ENCODE data around the gene NYAP2. TPM values are rescaled to one million over a fixed set of nuclear protein-coding genes. Genes with fewer than 3 reads are reported as not detected.

NYAP2 gene
- total and polyA plus RNA-seq, 7 donors = 0.03 to 0.36 TPM; not detected in 5

GRCh38 chr2:225515033-225515432 lies 115.5 kb downstream of the NYAP2 start:
- intact Hi-C loops (cut with DNase I) = no loop called here
- no peak overlapping the region for H3K27ac ChIP-seq
- no peak for TF ChIP-seq EP300 (IDR thresholded peaks at IDR 0.05)
- no peak for TF ChIP-seq POLR2A (IDR thresholded peaks at IDR 0.05)
- no peak for TF ChIP-seq POLR2AphosphoS5 (IDR thresholded peaks at IDR 0.05)
- TF ChIP-seq CTCF (IDR thresholded peaks at IDR 0.05) = no peak
- DNase-seq = no peak
- no peaks in the 10 kb centered on the region for H3K9me3 ChIP-seq
- H3K4me1 ChIP-seq = peaks cover 0 to 8% (median 0%) of the 10 kb centered on the region in 4 donors
- no peaks in the 10 kb centered on the region for H3K27me3 ChIP-seq
- no peak overlapping the region for H3K4me3 ChIP-seq
- H3K36me3 ChIP-seq = no peaks in the 10 kb centered on the region

GRCh38 chr2:225526760-225527390 lies 127.4 kb downstream of the NYAP2 start:
- H3K4me3 ChIP-seq = no peak overlapping the region
- H3K27me3 ChIP-seq = no peaks in the 10 kb centered on the region
- intact Hi-C loops (cut with DNase I) = no loop called here
- WGBS, 2 donors = 79 to 84% methylated on average over 4 of the region's 4 CpGs
- H3K4me1 ChIP-seq = no peaks in the 10 kb centered on the region
- no peak for DNase-seq
- H3K36me3 ChIP-seq = no peaks in the 10 kb centered on the region
- H3K27ac ChIP-seq = no peak overlapping the region
- no peaks in the 10 kb centered on the region for H3K9me3 ChIP-seq
- TF ChIP-seq POLR2AphosphoS5 (IDR thresholded peaks at IDR 0.05) = no peak
- no peak for TF ChIP-seq POLR2A (IDR thresholded peaks at IDR 0.05)
- TF ChIP-seq CTCF (IDR thresholded peaks at IDR 0.05) = no peak
- no peak for TF ChIP-seq EP300 (IDR thresholded peaks at IDR 0.05)

- intact Hi-C loops (cut with DNase I) = no loop called here
- TF ChIP-seq EP300 (IDR thresholded peaks at IDR 0.05) (no peak), CTCF (IDR thresholded peaks at IDR 0.05) (no peak), POLR2AphosphoS5 (IDR thresholded peaks at IDR 0.05) (no peak), POLR2A (IDR thresholded peaks at IDR 0.05) (no peak)
- no peak for DNase-seq
- Histone ChIP-seq H3K27ac (no peak overlapping the region), H3K9me3 (no peaks in the 10 kb centered on the region), H3K36me3 (no peaks in the 10 kb centered on the region), H3K27me3 (no peaks in the 10 kb centered on the region), H3K4me1 (no peaks in the 10 kb centered on the region), H3K4me3 (no peak overlapping the region)
- WGBS, 2 donors = 63 to 65% methylated on average over 3 of the region's 3 CpGs
These were observed 132.0 kb downstream of the NYAP2 start for GRCh38 chr2:225531559-225531958.

- 59 to 77% methylated on average over 1 of the region's 1 CpG for WGBS, 2 donors
- Histone ChIP-seq H3K4me3 (no peak overlapping the region), H3K36me3 (no peaks in the 10 kb centered on the region), H3K9me3 (no peaks in the 10 kb centered on the region), H3K27me3 (no peaks in the 10 kb centered on the region), H3K4me1 (no peaks in the 10 kb centered on the region), H3K27ac (no peak overlapping the region)
- no peak for DNase-seq
- intact Hi-C loops (cut with DNase I) = no loop called here
- no peak for TF ChIP-seq POLR2A (IDR thresholded peaks at IDR 0.05)
- no peak for TF ChIP-seq POLR2AphosphoS5 (IDR thresholded peaks at IDR 0.05)
- TF ChIP-seq EP300 (IDR thresholded peaks at IDR 0.05) = no peak
- no peak for TF ChIP-seq CTCF (IDR thresholded peaks at IDR 0.05)
These were observed 132.6 kb downstream of the NYAP2 start for GRCh38 chr2:225532096-225532495.

- Histone ChIP-seq H3K4me3 (no peak overlapping the region), H3K27me3 (no peaks in the 10 kb centered on the region), H3K36me3 (no peaks in the 10 kb centered on the region), H3K4me1 (no peaks in the 10 kb centered on the region), H3K9me3 (no peaks in the 10 kb centered on the region), H3K27ac (no peak overlapping the region)
- 76 to 85% methylated on average over 6 of the region's 6 CpGs for WGBS, 2 donors
- DNase-seq = no peak
- TF ChIP-seq CTCF (IDR thresholded peaks at IDR 0.05) (no peak), EP300 (IDR thresholded peaks at IDR 0.05) (no peak), POLR2A (IDR thresholded peaks at IDR 0.05) (no peak), POLR2AphosphoS5 (IDR thresholded peaks at IDR 0.05) (no peak)
- intact Hi-C loops (cut with DNase I) = no loop called here
These were observed 134.5 kb downstream of the NYAP2 start for GRCh38 chr2:225534037-225534436.
